Measurements from ENCODE around the gene CKS1B.

Gene CKS1B

GRCh38 chr1:154967331-154967950 is 7.0 kb upstream of the CKS1B start:
- TF ChIP-seq CTCF (IDR thresholded peaks at IDR 0.05; ENCODE audit: insufficient read depth, missing control alignments), result no peak
- FAIRE-seq (no peak), DNase-seq (ENCODE audit: insufficient read length, low spot score) (no peak)

- TF ChIP-seq CTCF (IDR thresholded peaks at IDR 0.05; ENCODE audit: insufficient read depth, missing control alignments), result no peak
- DNase-seq (ENCODE audit: insufficient read length, low spot score) (no peak), FAIRE-seq (no peak)
These were observed 5.8 kb upstream of the CKS1B start for GRCh38 chr1:154968731-154969130.

GRCh38 chr1:154969246-154969645 is 5.2 kb upstream of the CKS1B start:
- no peak for FAIRE-seq
- TF ChIP-seq CTCF (IDR thresholded peaks at IDR 0.05; ENCODE audit: insufficient read depth, missing control alignments), result no peak
- DNase-seq (ENCODE audit: insufficient read length, low spot score), result no peak

- no peak for TF ChIP-seq CTCF (IDR thresholded peaks at IDR 0.05; ENCODE audit: insufficient read depth, missing control alignments)
- no peak for DNase-seq (ENCODE audit: insufficient read length, low spot score)
- FAIRE-seq, result no peak
These were observed 4.5 kb upstream of the CKS1B start for GRCh38 chr1:154969860-154970452.

- TF ChIP-seq CTCF (IDR thresholded peaks at IDR 0.05; ENCODE audit: insufficient read depth, missing control alignments), result no peak
- DNase-seq (ENCODE audit: insufficient read length, low spot score) (peak; percentile 100), FAIRE-seq (no peak)
These were observed 3.7 kb upstream of the CKS1B start, which contains the start of gene SHC1 for GRCh38 chr1:154970631-154971340. TSS of gene SHC1 (minus strand) at chr1:154970747. CDS start at chr1:154970526, 221 bp downstream.

- FAIRE-seq (no peak), DNase-seq (ENCODE audit: insufficient read length, low spot score) (no peak)
- no peak for TF ChIP-seq CTCF (IDR thresholded peaks at IDR 0.05; ENCODE audit: insufficient read depth, missing control alignments)
These were observed 3.0 kb upstream of the CKS1B start for GRCh38 chr1:154971341-154971998.

Measured in D721Med (cell line).